HG03103 (cell line): ENCODE results near the gene BCAR1.
"Not testable (repeated sequence)": the region's sequence is repeated elsewhere in the genome, so short reads cannot be mapped to it uniquely, and the experiment has no call there.

Experiments used
- ATAC-seq: cut with Tn5 transposase; IDR thresholded peaks from one replicate; pipeline ENCODE4 v1.9.1; 2021; ENCODE audit warnings: low read depth; ENCODE audit not compliant: unreplicated experiment

BCAR1 gene

DNA sequence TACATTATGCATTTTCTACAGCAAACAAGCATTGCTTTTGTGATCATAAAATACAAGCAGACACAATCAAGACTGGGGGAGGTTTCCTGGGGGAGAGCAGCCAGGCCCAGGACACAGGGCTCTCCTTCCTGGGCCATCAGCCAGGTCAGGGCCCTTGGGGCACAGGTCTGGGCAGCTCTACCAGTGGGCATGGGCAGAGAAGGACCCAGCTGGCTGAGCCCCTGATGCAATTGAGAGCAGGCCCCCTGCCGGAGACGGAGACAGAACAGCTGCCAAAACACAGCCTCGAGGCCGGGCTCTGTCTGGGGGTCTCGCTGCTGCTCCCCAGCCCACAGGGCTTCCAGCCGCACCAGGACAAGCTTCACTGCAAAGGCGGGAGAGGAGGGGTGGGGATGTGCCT, 10.8 kb downstream of the BCAR1 start:
- not testable (repeated sequence) for ATAC-seq

GRCh38 chr16:75239542-75240122, 11.8 kb downstream of the BCAR1 start:
- no peak for ATAC-seq

DNA sequence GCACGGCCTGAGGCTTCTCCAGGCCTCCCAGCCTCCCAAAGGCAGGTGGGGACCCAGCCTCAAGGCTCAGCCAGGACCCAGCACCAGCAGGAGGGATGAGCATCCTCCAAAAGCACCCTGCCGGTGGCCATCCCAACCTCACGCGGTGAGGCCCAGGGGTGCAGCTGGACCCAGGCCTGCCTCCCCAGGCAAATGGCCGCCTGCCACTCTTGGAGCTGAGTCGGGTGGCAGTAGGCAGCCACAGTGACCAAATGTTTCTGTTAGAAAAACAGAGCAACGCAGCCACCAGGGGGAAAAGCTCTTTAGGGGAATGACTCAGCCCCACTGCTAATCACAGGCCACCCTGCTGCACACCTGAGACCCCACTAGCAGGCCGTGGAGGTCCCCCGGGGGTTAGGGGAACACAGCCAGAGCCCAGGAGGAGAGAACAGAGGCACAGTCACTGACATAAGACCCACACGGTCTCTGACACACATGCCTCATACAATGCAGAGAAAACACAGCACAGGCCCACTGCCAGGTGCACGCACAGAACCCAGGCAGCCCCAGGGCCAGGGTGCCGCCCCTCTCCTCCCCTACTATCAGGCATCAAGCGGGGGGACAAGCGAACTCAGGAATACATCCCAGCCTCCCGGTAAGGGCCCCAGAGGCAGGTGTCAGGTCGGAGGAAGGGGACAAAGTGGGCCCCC, 12.4 kb downstream of the BCAR1 start:
- ATAC-seq = no peak

- no peak for ATAC-seq
Measured at GRCh38 chr16:75238132-75238852, 13.1 kb downstream of the BCAR1 start.

DNA sequence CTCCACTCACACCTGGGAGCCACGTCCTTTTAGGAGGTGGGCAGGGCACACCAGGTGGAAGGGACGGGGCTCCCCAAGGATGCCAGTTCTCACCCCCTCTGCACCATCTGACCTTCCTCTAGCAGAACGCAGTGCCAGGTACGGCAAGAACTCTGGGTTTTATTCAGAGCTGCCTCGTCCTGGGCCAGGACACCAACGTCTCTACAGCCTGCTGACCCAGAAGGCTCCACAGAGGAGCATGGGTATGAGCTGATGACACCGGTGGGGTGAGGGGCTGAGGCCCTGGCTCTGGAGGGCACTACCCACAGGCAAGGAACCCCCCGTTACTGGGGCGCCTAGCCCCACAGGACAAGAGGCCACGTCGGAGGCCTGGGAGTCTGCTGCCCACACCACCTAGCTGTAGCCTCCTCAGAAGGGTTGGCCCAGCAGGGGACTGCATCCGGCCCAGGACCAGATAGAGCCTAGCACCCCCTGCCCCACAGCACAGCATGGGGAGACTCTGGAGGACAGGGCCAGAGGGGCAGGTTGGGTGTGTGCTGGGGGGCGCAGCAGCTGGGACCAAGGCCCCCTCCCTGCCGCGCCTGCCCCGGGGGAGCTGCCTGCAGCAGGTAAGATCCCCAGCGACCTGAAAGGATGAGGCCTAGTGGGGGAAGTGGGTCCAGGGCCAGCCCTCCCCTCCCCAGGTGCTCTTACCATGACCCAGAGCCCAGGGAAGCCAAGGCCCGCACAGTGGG, 13.9 kb downstream of the BCAR1 start:
- no peak for ATAC-seq

DNA sequence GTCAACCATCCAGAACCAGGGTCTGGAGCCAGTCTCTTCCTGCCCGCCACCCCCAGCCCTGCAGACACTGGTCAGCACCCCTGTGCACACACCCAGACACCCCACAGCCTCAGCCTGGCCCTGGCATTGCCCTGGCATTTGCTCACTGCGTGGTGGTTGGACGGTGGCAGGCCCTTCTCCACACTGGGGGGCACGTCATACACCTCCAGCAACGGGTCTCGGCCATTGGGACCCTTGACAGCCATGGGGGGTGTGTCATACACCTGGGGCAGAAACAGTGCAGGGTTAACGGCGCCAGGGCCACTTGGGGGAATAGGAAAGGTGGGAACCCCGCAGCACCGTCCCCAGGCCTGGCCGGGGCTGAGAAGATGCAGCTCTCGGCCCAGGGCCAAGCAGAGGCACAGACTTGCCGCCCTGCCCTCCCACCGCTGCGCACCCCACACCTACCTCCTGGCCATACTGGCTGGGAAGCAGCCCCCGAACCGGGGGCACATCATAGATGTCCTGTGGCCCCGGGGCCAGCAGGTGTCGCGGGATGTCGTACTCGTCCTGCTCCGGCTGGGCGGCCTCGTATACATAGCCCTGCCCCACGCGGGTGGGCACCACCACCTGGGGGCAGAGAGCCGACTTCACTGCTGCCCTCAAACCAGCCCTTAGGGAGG, 14.6 kb downstream of the BCAR1 start:
- ATAC-seq = no peak

- ATAC-seq = no peak
Measured at GRCh38 chr16:75236232-75236631, 15.2 kb downstream of the BCAR1 start.

DNA sequence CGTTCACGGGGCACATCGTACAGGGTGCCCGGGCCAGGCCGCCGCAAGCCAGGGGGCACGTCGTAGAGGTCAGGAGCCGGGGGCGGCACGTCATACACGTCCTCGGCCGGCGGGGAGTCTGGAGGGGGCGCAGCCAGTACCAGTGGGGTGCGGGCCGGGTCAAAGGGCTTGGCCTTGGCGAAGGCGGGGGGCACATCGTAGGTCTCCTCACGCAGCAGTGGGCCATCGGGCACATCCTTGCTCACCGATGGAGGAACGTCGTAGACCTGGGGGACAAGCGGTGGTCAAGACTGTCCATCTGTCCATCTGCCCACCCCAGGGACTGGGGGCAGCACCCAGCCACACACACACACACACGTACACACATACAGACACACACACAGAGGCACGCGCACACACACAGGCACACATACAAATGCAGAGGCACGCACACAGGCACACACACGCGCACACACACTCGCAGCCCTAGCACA, 15.7 kb downstream of the BCAR1 start:
- no peak for ATAC-seq

- ATAC-seq = no peak
Measured at GRCh38 chr16:75234856-75235696, 16.3 kb downstream of the BCAR1 start.

DNA sequence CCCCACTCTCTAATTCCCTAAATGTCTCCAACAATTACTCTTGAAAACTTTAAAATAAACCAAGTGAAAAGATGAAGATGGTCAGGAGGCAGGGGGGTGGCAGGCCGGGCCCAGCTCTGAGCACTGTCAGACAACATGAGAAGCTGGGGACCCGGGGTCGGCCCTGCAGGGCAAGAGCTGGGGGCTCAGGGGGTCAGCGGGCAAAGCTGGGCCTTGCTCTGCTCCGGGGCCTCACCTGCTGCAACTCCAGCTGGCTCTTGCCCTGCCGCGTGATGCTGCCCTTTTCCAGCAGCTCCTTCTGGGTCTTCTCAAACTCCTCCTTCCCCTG, 17.8 kb downstream of the BCAR1 start:
- no peak for ATAC-seq

- no peak for ATAC-seq
Measured at GRCh38 chr16:75231570-75231969, 19.9 kb downstream of the BCAR1 start.

DNA sequence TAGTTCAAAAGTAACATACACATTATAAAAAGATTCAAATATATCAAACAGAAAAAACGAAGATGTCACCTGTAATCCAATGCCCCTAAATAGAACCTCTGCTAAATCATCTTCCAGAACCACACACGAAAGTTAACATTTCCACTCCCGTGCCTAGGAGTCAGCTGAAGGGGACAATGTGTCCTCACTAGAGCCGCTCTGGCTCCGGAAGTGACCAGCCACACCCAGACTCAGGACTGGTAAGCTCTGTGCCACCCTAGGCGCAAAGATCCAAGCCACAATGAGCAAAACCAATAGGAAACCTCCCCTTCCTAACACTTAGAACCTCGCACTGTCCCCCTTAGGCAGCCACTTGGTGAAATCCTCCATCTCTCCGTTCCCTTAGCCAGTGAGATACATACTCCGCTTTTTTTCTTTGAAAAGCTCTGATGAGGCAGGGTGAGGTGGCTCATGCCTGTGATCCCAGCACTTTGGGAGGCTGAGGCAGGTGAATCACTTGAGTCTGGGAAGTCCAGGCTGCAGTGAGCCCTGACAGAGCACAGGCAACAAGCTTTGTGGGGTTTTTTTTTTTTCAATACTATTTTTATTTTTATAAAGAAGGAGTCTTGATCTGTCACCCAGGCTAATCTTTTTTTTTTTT, 20.8 kb downstream of the BCAR1 start:
- ATAC-seq = no peak

DNA sequence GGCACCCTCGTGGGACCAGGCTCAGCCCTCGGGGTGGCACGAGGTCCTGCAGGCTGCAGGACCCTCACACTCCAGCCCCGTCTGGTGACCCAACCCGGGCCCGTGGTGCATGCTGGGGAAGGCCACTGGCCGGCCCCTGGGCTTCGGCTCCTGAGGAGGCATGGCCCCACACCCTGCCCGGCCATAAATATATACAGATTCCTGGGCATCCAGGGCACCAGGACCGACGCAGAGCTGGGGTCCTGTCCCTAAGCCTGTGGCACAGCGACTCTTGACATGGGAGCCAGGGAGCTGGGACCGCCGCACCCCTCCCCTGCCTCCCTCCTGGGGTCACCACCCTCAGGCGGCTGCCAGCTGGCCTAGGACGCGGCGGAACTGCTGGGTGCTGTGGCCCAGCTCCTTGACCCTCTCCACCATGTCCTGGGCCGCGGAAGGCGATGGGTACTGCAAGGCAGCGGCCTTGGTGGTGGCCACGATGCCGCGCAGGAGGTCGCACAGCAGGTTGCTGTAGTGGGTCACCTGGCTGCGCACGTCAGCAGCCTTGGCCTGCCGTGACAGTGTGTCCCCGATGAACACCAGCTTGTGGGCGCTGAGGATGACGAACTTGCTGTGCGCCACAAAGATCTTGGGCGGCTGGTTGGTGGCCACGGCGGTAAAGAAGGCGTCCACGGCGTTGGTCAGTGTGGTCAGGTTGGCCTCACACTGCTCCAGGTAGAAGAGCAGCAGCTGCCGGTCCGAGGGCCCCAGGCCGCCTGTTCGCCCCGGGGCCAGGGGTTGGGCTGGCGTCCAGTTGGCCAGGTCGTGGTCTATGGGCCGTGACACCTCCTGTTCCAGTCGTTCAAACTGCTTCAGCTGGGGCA, 22.0 kb downstream of the BCAR1 start:
- ATAC-seq = no peak

DNA sequence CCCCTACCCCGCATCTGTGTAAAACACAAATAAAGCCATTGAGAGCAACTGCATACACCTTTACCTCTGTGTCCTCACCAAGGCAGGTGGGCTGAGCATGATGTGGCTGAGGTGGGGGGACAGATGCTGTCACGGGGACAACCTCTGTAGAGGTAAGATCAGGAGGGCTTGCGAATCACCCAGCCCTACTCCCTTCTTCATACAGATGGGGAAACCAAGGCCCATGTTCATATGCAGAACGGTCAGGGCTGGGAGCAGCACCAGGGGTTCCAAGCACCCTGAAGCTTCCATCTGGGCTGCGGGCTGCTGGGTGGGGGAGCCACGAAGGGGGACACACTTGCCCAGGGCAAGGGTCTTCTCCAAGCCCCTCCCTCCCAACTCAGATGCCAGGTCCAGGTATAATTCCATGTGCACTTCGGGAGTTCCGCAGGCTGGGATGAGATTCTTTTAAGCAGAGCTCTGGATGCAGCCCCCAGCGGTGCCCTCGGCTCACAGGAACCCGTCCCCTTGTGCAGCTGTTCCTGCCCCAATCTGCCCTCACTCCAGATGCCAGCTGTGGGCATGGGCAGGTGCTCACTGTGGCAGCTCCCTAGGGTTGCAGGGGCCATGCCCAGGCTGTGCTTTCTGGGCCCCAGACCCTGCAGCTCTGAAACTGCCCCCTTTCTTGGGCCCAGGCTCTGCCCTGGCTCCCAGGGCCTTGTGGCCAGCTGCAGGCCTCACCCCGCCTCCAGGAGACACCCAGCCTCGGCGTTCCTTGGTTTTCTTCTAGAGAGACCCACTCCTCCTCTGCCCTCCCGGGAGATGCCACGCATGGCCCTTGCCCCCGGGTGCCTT, 23.1 kb downstream of the BCAR1 start:
- ATAC-seq = no peak

GRCh38 chr16:75227361-75228142, 23.9 kb downstream of the BCAR1 start:
- ATAC-seq = no peak

- no peak for ATAC-seq
Measured at GRCh38 chr16:75226550-75227360, 24.7 kb downstream of the BCAR1 start.
